ENCODE measurements around the gene AXIN1. TPM values are rescaled to one million over a fixed set of nuclear protein-coding genes. Genes with fewer than 3 reads are reported as not detected.
A peak's percentile ranks its signal among the peaks of the same experiment; 100 is the strongest.

The AXIN1 gene
- total and polyA plus RNA-seq, 2 donors (not counting 1 experiment from before 2014, with no cell fraction given) = 5.1 to 18.7 TPM

DNA sequence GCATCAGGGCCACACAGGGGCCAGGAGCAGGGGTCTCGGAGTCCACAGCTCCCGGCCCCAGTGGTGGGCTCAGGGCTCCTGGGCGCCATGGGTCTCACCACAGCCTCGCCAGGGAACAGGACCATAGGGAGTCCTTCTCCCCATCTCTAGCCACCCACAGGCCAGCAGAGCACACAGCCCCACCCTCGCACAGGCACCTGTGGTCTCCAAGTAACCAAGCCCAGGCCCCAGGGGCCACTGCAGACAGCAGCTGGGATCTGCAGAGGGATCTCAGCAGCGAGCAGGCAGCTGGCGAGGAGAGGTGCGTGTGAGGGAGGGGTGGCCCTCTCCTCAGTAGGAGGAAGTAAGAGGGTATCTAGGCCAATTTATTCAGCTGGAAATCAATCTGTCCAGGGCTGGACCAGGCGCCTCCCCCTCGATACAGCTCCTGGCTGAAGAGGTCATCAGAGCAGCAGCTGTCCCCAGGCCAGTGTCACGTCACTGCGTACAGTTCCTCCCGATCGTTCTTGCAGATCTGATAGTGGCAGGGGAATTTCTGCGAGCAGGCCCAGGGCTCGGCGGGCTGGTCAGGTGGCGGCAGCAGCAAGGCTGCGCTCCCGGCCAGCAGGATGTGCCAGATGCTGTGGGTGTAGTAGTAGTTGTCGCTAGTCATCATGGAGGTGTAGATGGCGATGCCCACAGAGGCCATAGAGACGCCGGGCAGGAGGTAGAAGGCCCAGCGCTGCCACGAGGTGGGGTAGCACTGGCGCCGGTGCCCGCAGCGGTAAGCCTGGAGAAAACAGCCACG lies 19.2 kb upstream of the AXIN1 start:
- Histone ChIP-seq H3K4me1 (ENCODE audit: control insufficient read depth, extremely low read depth, insufficient read depth, low read length) (peaks cover 2% of the 10 kb centered on the region), H3K36me3 (ENCODE audit: control insufficient read depth, insufficient read depth, low read length) (peaks cover 51% of the 10 kb centered on the region), H3K27ac (ENCODE audit: insufficient read depth, low read length) (no peak overlapping the region), H3K9ac (ENCODE audit: insufficient read depth, low read length) (no peak overlapping the region), H2AFZ (ENCODE audit: low read length) (no peak overlapping the region), H3K79me2 (ENCODE audit: control insufficient read depth, insufficient read depth, low read length) (peaks cover 2% of the 10 kb centered on the region), H3K4me2 (ENCODE audit: extremely low read depth, insufficient read depth, low read length) (no peak overlapping the region), H4K20me1 (ENCODE audit: control insufficient read depth, extremely low read depth, insufficient read depth, low read length) (no peaks in the 10 kb centered on the region), H3K4me3 (replicated peaks in 1 of 4; ENCODE audit: control extremely low read depth in 1 of 4, insufficient read depth in 1 of 4, low read depth in 3 of 4, low read length in 4 of 4) (no peak overlapping the region), H3K9me3 (ENCODE audit: control insufficient read depth, insufficient read depth, low read depth, low read length) (no peaks in the 10 kb centered on the region), H3K27me3 (ENCODE audit: control insufficient read depth, insufficient read depth, low read length) (no peaks in the 10 kb centered on the region)
- no peak for DNase-seq (ENCODE audit: low read depth in 2 of 2)
- TF ChIP-seq EZH2 (IDR thresholded peaks at IDR 0.05; ENCODE audit: low read length, missing control alignments) = no peak
- TF ChIP-seq CTCF (conservative IDR thresholded peaks at IDR 0.05 in 1 of 2, IDR thresholded peaks at IDR 0.05 in 1 of 2; ENCODE audit: low read depth in 1 of 2, low read length in 2 of 2) = no peak

- Histone ChIP-seq H3K9me3 (ENCODE audit: control insufficient read depth, insufficient read depth, low read depth, low read length) (no peaks in the 10 kb centered on the region), H3K4me2 (ENCODE audit: extremely low read depth, insufficient read depth, low read length) (peak overlapping the region; percentile 17), H3K4me3 (replicated peaks in 1 of 4; ENCODE audit: control extremely low read depth in 1 of 4, insufficient read depth in 1 of 4, low read depth in 3 of 4, low read length in 4 of 4) (peak overlapping the region in 1 of 4 experiments; percentile 14), H3K27ac (ENCODE audit: insufficient read depth, low read length) (no peak overlapping the region), H4K20me1 (ENCODE audit: control insufficient read depth, extremely low read depth, insufficient read depth, low read length) (no peaks in the 10 kb centered on the region), H3K27me3 (ENCODE audit: control insufficient read depth, insufficient read depth, low read length) (no peaks in the 10 kb centered on the region), H2AFZ (ENCODE audit: low read length) (no peak overlapping the region), H3K4me1 (ENCODE audit: control insufficient read depth, extremely low read depth, insufficient read depth, low read length) (peaks cover 2% of the 10 kb centered on the region), H3K9ac (ENCODE audit: insufficient read depth, low read length) (no peak overlapping the region), H3K36me3 (ENCODE audit: control insufficient read depth, insufficient read depth, low read length) (peaks cover 50% of the 10 kb centered on the region), H3K79me2 (ENCODE audit: control insufficient read depth, insufficient read depth, low read length) (peaks cover 2% of the 10 kb centered on the region)
- DNase-seq (ENCODE audit: low read depth in 2 of 2) = no peak
- TF ChIP-seq EZH2 (IDR thresholded peaks at IDR 0.05; ENCODE audit: low read length, missing control alignments) (no peak), CTCF (conservative IDR thresholded peaks at IDR 0.05 in 1 of 2, IDR thresholded peaks at IDR 0.05 in 1 of 2; ENCODE audit: low read depth in 1 of 2, low read length in 2 of 2) (no peak)
These were observed 18.5 kb upstream of the AXIN1 start for GRCh38 chr16:370979-371514.

DNA sequence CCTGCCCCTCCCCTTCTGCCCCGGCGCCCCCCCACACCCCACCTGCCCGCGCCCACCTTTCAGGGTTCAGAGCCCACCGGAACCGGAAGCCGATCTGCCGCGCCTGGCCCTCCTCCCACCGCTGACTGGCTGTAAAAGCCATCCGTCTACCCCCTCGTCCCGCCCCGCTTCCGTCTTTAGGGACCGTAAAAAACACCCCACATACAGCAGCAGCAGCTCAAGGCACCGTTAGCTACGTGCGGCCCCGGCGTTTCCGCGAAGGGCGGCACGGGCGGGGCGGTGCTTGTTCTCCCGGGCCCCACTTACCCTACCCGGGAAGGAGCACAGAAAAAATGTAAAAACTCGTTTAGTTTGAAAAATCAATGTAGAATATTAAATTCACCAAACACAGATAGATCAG lies 17.9 kb upstream of the AXIN1 start, which contains the start of gene MRPL28:
Gene MRPL28, minus strand, starts transcription at position 96 of the 400 bp plus-strand sequence. CDS start 320 bp downstream, outside the sequence.
- Histone ChIP-seq H3K4me2 (ENCODE audit: extremely low read depth, insufficient read depth, low read length) (peak within 1 kb of the TSS; percentile 90), H3K4me3 (replicated peaks in 1 of 4; ENCODE audit: control extremely low read depth in 1 of 4, insufficient read depth in 1 of 4, low read depth in 3 of 4, low read length in 4 of 4) (peak within 1 kb of the TSS; percentile 38 to 49 (median 39)), H3K4me1 (ENCODE audit: control insufficient read depth, extremely low read depth, insufficient read depth, low read length) (peaks cover 2% of the 10 kb centered on the region), H3K27me3 (ENCODE audit: control insufficient read depth, insufficient read depth, low read length) (no peaks in the 10 kb centered on the region), H2AFZ (ENCODE audit: low read length) (no peak within 1 kb of the TSS), H4K20me1 (ENCODE audit: control insufficient read depth, extremely low read depth, insufficient read depth, low read length) (no peaks in the 10 kb centered on the region), H3K9me3 (ENCODE audit: control insufficient read depth, insufficient read depth, low read depth, low read length) (no peaks in the 10 kb centered on the region), H3K9ac (ENCODE audit: insufficient read depth, low read length) (peak within 1 kb of the TSS; percentile 23), H3K36me3 (ENCODE audit: control insufficient read depth, insufficient read depth, low read length) (peaks cover 48% of the 10 kb centered on the region), H3K79me2 (ENCODE audit: control insufficient read depth, insufficient read depth, low read length) (peaks cover 2% of the 10 kb centered on the region), H3K27ac (ENCODE audit: insufficient read depth, low read length) (no peak within 1 kb of the TSS)
- peak; percentile 95 for DNase-seq (ENCODE audit: low read depth in 2 of 2)
- TF ChIP-seq EZH2 (IDR thresholded peaks at IDR 0.05; ENCODE audit: low read length, missing control alignments) (no peak), CTCF (conservative IDR thresholded peaks at IDR 0.05 in 1 of 2, IDR thresholded peaks at IDR 0.05 in 1 of 2; ENCODE audit: low read depth in 1 of 2, low read length in 2 of 2) (no peak)
